H1 (cell line): ENCODE results near the gene ADRM1.

Experiments
- EZH2 ChIP-seq: fragments of 200-600 bp; sonication (generic); IDR thresholded peaks from 2 replicates; pipeline ENCODE4 v1.7.1; 2012; ENCODE audit warnings: low read depth, mild to moderate bottlenecking, moderate library complexity, low read length, inconsistent platforms; ENCODE audit not compliant: severe bottlenecking
- PHF8 ChIP-seq: fragments of 200-600 bp; sonication (generic); conservative IDR thresholded peaks from 2 replicates; pipeline ENCODE4 v1.7.1; 2012; ENCODE audit warnings: low read depth, mild to moderate bottlenecking, inconsistent platforms, low read length, moderate library complexity
- TCF12 ChIP-seq: IDR thresholded peaks from 2 replicates; pipeline ENCODE4 v1.6.1; 2011; ENCODE audit warnings: low read depth, mild to moderate bottlenecking, low read length
- TF ChIP-seq, protein P1 (sequence below), 3 experiments: IDR thresholded peaks; 1 replicate in 2 of 3; 2 replicates in 1 of 3; pipeline versions ENCODE4 v1.5.1 to v1.6.1; 2011; ENCODE audit warnings: low read length in 3 of 3, mild to moderate bottlenecking in 3 of 3, inconsistent platforms in 2 of 3, low read depth in 1 of 3, moderate library complexity in 1 of 3; ENCODE audit not compliant: insufficient read depth in 1 of 3; ENCODE audit errors: control extremely low read depth in 1 of 3

DNA sequence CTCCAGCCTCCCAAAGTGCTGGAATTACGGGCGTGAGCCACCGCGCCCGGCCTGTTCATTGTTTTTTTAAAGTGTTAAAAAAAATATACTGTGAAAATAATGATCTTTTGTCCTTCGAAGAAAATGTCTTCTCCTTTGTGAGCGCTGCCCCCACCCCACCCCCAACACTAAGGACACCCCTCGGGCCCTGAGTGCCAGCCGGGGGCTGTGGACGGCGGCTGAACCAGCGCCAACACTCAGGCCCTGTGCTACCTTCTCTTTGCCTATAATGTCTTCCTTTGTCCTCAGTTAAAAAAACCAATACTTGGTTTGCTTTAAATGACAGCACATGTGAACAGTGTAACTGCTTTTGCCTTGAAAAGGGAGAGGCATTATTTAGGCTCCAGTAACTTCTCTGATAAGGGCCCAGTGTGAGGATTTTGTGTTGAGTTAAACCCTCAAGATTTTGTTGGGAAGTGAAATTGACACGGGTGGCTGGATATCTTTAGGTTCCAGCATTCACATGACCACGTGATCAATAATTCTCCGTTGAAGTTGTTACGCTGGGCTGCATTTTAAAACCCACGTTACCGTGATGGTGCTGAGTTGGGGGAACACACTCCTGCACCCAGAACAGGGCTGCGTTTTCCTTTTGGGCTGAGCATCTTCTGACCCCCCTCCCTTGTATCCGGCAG lies 9.5 kb upstream of the ADRM1 start:
- TF ChIP-seq TCF12 (no peak), PHF8 (no peak), EZH2 (no peak)
- TF ChIP-seq, protein P1, sequence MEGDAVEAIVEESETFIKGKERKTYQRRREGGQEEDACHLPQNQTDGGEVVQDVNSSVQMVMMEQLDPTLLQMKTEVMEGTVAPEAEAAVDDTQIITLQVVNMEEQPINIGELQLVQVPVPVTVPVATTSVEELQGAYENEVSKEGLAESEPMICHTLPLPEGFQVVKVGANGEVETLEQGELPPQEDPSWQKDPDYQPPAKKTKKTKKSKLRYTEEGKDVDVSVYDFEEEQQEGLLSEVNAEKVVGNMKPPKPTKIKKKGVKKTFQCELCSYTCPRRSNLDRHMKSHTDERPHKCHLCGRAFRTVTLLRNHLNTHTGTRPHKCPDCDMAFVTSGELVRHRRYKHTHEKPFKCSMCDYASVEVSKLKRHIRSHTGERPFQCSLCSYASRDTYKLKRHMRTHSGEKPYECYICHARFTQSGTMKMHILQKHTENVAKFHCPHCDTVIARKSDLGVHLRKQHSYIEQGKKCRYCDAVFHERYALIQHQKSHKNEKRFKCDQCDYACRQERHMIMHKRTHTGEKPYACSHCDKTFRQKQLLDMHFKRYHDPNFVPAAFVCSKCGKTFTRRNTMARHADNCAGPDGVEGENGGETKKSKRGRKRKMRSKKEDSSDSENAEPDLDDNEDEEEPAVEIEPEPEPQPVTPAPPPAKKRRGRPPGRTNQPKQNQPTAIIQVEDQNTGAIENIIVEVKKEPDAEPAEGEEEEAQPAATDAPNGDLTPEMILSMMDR (IDR thresholded peaks at IDR 0.05; ENCODE audit: control extremely low read depth in 1 of 3, insufficient read depth in 1 of 3, low read depth in 1 of 3, low read length in 3 of 3): no peak
